GM23338 (cell line): Measurements from ENCODE around the gene UNC5B. TPM values are rescaled to one million over a fixed set of nuclear protein-coding genes. Genes with fewer than 3 reads are reported as not detected.
A peak's percentile ranks its signal among the peaks of the same experiment; 100 is the strongest.

Experiments used
- ATAC-seq: fragments of 200-7000 bp; cut with Tn5 transposase; 3 replicates; pipeline ENCODE4 v1.9.1; 2020
- DNase-seq: peaks from one replicate; pipeline ENCODE4 v3.0.0-alpha.2; 2015; ENCODE audit warnings: low spot score
- H2AFZ ChIP-seq: fragments of 200-600 bp; sonication (generic); 2 replicates; pipeline ENCODE4 v1.8.0; 2016; ENCODE audit warnings: antibody characterized with exemption, mild to moderate bottlenecking, moderate library complexity
- H3F3A ChIP-seq: fragments of 200-600 bp; sonication (generic); replicated peaks from 2 replicates; pipeline ENCODE4 v1.8.0; 2017; ENCODE audit warnings: antibody characterized with exemption, mixed run types, low read depth
- H3K27ac ChIP-seq: fragments of 200-600 bp; sonication (generic); 2 replicates; pipeline ENCODE4 v1.6.1; 2016; ENCODE audit warnings: low read depth
- H3K27me3 ChIP-seq: fragments of 200-600 bp; sonication (generic); 2 replicates; pipeline ENCODE4 v1.8.0; 2016; ENCODE audit warnings: mild to moderate bottlenecking, mixed run types, moderate library complexity; ENCODE audit not compliant: insufficient read depth
- H3K36me3 ChIP-seq: fragments of 200-600 bp; sonication (generic); 2 replicates; pipeline ENCODE4 v1.8.0; 2016; ENCODE audit warnings: mild to moderate bottlenecking; ENCODE audit not compliant: insufficient read depth
- H3K4me1 ChIP-seq: fragments of 200-600 bp; sonication (generic); 2 replicates; pipeline ENCODE4 v1.8.0; 2016; ENCODE audit warnings: mild to moderate bottlenecking, moderate library complexity; ENCODE audit not compliant: insufficient read depth
- H3K4me2 ChIP-seq: fragments of 200-600 bp; sonication (generic); 2 replicates; pipeline ENCODE4 v1.7.1; 2017; ENCODE audit warnings: mixed run types
- H3K4me3 ChIP-seq: fragments of 200-600 bp; sonication (generic); 2 replicates; pipeline ENCODE4 v1.6.1; 2016; ENCODE audit warnings: mixed run types
- H3K79me2 ChIP-seq: fragments of 200-600 bp; sonication (generic); replicated peaks from 2 replicates; pipeline ENCODE4 v1.8.0; 2017; ENCODE audit warnings: mild to moderate bottlenecking; ENCODE audit not compliant: insufficient read depth
- H3K9me2 ChIP-seq: fragments of 200-600 bp; sonication (generic); 2 replicates; pipeline ENCODE4 v1.8.0; 2017; ENCODE audit not compliant: insufficient read depth
- H4K20me1 ChIP-seq: fragments of 200-600 bp; sonication (generic); replicated peaks from 2 replicates; pipeline ENCODE4 v1.8.0; 2017; ENCODE audit warnings: mild to moderate bottlenecking; ENCODE audit not compliant: insufficient read depth
- H3K27ac Mint-ChIP-seq: 2 replicates; pipeline ENCODE4 v1.8.0; 2020; ENCODE audit warnings: inconsistent platforms, mild to moderate bottlenecking, moderate library complexity, mixed read lengths
- H3K27me3 Mint-ChIP-seq: 3 replicates; pipeline ENCODE4 v1.8.0; 2022; ENCODE audit warnings: low read depth, mild to moderate bottlenecking, moderate library complexity, mixed read lengths, inconsistent platforms; ENCODE audit not compliant: insufficient read depth, poor library complexity
- H3K36me3 Mint-ChIP-seq: 3 replicates; pipeline ENCODE4 v1.8.0; 2021; ENCODE audit warnings: low read depth, mild to moderate bottlenecking, inconsistent platforms, moderate library complexity, mixed read lengths
- H3K4me1 Mint-ChIP-seq: 3 replicates; pipeline ENCODE4 v1.8.0; 2020; ENCODE audit warnings: mild to moderate bottlenecking, inconsistent platforms, mixed read lengths
- H3K4me3 Mint-ChIP-seq: 3 replicates; pipeline ENCODE4 v1.8.0; 2021; ENCODE audit warnings: moderate library complexity, mild to moderate bottlenecking, inconsistent platforms, mixed read lengths
- H3K9me3 Mint-ChIP-seq: 3 replicates; pipeline ENCODE4 v1.8.0; 2020; ENCODE audit warnings: moderate library complexity, mild to moderate bottlenecking, inconsistent platforms, mixed read lengths
- CREB1 ChIP-seq: fragments of 250-450 bp; sonication (Bioruptor Pico); IDR thresholded peaks from 2 replicates; pipeline ENCODE4 v1.5.0; 2020; ENCODE audit warnings: low read depth, mild to moderate bottlenecking, moderate library complexity
- CTCF ChIP-seq, 2 experiments: fragments of 200-600 bp in 1 of 2; sonication (generic) in 1 of 2; conservative IDR thresholded peaks; 2 replicates each; pipeline versions ENCODE4 v1.5.1 to v1.6.1; 2016 to 2017; ENCODE audit warnings: antibody characterized with exemption in 2 of 2, low read depth in 2 of 2, mild to moderate bottlenecking in 2 of 2, moderate library complexity in 1 of 2
- EZH2 ChIP-seq: fragments of 200-600 bp; sonication (generic); IDR thresholded peaks from one replicate; pipeline ENCODE4 v1.8.0; 2017; ENCODE audit warnings: antibody characterized with exemption, mild to moderate bottlenecking, low read depth; ENCODE audit not compliant: unreplicated experiment
- EZH2phosphoT487 ChIP-seq: fragments of 200-600 bp; sonication (generic); IDR thresholded peaks from one replicate; pipeline ENCODE4 v1.8.1; 2018; ENCODE audit warnings: antibody characterized with exemption; ENCODE audit not compliant: unreplicated experiment
- POLR2AphosphoS5 ChIP-seq: IDR thresholded peaks from 2 replicates; pipeline ENCODE4 v1.6.1; 2016; ENCODE audit warnings: antibody characterized with exemption, low read depth
- STAT1 ChIP-seq: IDR thresholded peaks from one replicate; pipeline ENCODE4 v1.6.1; 2016; ENCODE audit warnings: antibody characterized with exemption; ENCODE audit not compliant: unreplicated experiment
- ZNF331 ChIP-seq: fragments of 250-450 bp; sonication (Bioruptor Pico); IDR thresholded peaks from 2 replicates; pipeline ENCODE4 v1.5.0; 2020; ENCODE audit warnings: low read depth, mild to moderate bottlenecking, moderate library complexity
- ZNF462 ChIP-seq: fragments of 250-450 bp; sonication (Bioruptor Pico); IDR thresholded peaks from 2 replicates; pipeline ENCODE4 v1.5.0; 2020; ENCODE audit warnings: mild to moderate bottlenecking, moderate library complexity
- polyA plus RNA-seq: library from polyadenylated mRNA; unstranded; fragments of >200 nt; fragmentation: Nextera tagmentation; extraction: Ambion mirVana; gene quantifications from 2 replicates; pipeline ENCODE4 v1.2.1, GENCODE V29; 2016
- total RNA-seq: library from RNA; depleted of rRNA; stranded (reverse); fragments of >200 nt; shearing (Covaris generic); gene quantifications from 2 replicates; pipeline ENCODE4 v1.2.3, GENCODE V29; 2014
- TF ChIP-seq, protein P1 (sequence below): IDR thresholded peaks from one replicate; pipeline ENCODE4 v1.6.1; 2018; ENCODE audit warnings: antibody characterized with exemption; ENCODE audit not compliant: unreplicated experiment

UNC5B gene
- total and polyA plus RNA-seq, 2 experiments from 2014 or later, result 8.0 to 31.2 TPM

DNA sequence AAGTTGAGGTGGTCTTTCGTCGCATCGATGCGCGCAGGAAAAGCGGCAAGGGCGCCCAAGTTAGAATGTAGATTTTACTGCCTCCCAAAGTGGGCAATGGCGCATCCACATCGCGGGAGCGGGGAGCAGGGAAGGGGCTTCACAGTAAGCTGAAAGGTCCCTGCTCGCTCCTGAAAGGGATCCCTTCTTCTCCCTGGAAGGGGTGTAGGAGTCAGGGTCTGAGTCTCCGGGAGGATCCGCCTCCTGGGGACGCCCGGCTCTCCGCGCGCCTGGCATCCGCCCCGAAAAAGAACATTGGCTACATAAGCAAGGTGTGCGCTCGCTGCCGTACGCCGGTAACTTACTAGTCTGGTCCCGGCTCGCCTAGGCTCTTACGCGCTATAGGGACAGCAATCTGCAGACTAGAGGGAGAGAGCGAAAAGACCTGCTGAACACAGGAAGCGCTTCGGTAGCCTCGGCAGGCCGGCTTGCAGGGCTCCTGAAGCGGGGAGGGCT, 804 bp downstream of the UNC5B start:
- H3K36me3 Mint-ChIP-seq, result no peaks in the 10 kb centered on the region
- H3K27me3 Mint-ChIP-seq, result peaks cover 40% of the 10 kb centered on the region
- no peak for TF ChIP-seq ZNF331 (CRISPR knock-in tag)
- no peak for TF ChIP-seq POLR2AphosphoS5
- peak; percentile 18 for TF ChIP-seq EZH2
- no peak for TF ChIP-seq ZNF462 (CRISPR knock-in tag)
- no peaks in the 10 kb centered on the region for H3K9me3 Mint-ChIP-seq
- peaks cover 2% of the 10 kb centered on the region; the same call in 1 of the 2 replicates for H4K20me1 ChIP-seq
- peak overlapping the region; percentile 99 for H3K4me2 ChIP-seq
- no peaks in the 10 kb centered on the region for H3K36me3 ChIP-seq
- peak; percentile 6 for ATAC-seq
- H3K4me1 Mint-ChIP-seq, result peaks cover 59% of the 10 kb centered on the region
- H3F3A ChIP-seq, result peaks cover 12% of the 10 kb centered on the region; the same call in 1 of the 2 replicates
- no peak overlapping the region; the same call in 1 of the 2 replicates for H2AFZ ChIP-seq
- peak; percentile 80 for DNase-seq
- H3K27me3 ChIP-seq, result peaks cover 52% of the 10 kb centered on the region
- no peak overlapping the region for H3K27ac Mint-ChIP-seq
- H3K4me1 ChIP-seq, result peaks cover 55% of the 10 kb centered on the region
- no peaks in the 10 kb centered on the region for H3K9me2 ChIP-seq
- peak overlapping the region; percentile 96 for H3K4me3 ChIP-seq
- no peak overlapping the region for H3K27ac ChIP-seq
- H3K4me3 Mint-ChIP-seq, result peak overlapping the region; percentile 89
- H3K79me2 ChIP-seq, result peaks cover 40% of the 10 kb centered on the region

- peaks cover 63% of the 10 kb centered on the region for H3K4me1 ChIP-seq
- H3K9me2 ChIP-seq, result no peaks in the 10 kb centered on the region
- H4K20me1 ChIP-seq, result peaks cover 2% of the 10 kb centered on the region; the same call in 1 of the 2 replicates
- H3K4me1 Mint-ChIP-seq, result peaks cover 65% of the 10 kb centered on the region
- peaks cover 47% of the 10 kb centered on the region for H3K79me2 ChIP-seq
- H3K36me3 ChIP-seq, result no peaks in the 10 kb centered on the region
- H3K27me3 Mint-ChIP-seq, result peaks cover 43% of the 10 kb centered on the region
- ATAC-seq (no peak), DNase-seq (peak; percentile 79)
- H3F3A ChIP-seq, result peaks cover 12% of the 10 kb centered on the region; the same call in 1 of the 2 replicates
- H3K4me3 ChIP-seq, result peak overlapping the region; percentile 96
- H3K27ac ChIP-seq, result no peak overlapping the region
- H3K36me3 Mint-ChIP-seq, result no peaks in the 10 kb centered on the region
- H3K4me3 Mint-ChIP-seq, result peak overlapping the region; percentile 89
- H3K27ac Mint-ChIP-seq, result no peak overlapping the region
- no peak overlapping the region for H2AFZ ChIP-seq
- H3K4me2 ChIP-seq, result peak overlapping the region; percentile 99
- H3K27me3 ChIP-seq, result peaks cover 52% of the 10 kb centered on the region
- no peaks in the 10 kb centered on the region for H3K9me3 Mint-ChIP-seq
- TF ChIP-seq, protein P1, sequence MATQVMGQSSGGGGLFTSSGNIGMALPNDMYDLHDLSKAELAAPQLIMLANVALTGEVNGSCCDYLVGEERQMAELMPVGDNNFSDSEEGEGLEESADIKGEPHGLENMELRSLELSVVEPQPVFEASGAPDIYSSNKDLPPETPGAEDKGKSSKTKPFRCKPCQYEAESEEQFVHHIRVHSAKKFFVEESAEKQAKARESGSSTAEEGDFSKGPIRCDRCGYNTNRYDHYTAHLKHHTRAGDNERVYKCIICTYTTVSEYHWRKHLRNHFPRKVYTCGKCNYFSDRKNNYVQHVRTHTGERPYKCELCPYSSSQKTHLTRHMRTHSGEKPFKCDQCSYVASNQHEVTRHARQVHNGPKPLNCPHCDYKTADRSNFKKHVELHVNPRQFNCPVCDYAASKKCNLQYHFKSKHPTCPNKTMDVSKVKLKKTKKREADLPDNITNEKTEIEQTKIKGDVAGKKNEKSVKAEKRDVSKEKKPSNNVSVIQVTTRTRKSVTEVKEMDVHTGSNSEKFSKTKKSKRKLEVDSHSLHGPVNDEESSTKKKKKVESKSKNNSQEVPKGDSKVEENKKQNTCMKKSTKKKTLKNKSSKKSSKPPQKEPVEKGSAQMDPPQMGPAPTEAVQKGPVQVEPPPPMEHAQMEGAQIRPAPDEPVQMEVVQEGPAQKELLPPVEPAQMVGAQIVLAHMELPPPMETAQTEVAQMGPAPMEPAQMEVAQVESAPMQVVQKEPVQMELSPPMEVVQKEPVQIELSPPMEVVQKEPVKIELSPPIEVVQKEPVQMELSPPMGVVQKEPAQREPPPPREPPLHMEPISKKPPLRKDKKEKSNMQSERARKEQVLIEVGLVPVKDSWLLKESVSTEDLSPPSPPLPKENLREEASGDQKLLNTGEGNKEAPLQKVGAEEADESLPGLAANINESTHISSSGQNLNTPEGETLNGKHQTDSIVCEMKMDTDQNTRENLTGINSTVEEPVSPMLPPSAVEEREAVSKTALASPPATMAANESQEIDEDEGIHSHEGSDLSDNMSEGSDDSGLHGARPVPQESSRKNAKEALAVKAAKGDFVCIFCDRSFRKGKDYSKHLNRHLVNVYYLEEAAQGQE, result no peak
- no peak for TF ChIP-seq CTCF (conservative IDR thresholded peaks at IDR 0.05; ENCODE audit: low read depth in 2 of 2)
- no peak for TF ChIP-seq ZNF331 (CRISPR knock-in tag)
- no peak for TF ChIP-seq STAT1
- no peak for TF ChIP-seq EZH2phosphoT487
- TF ChIP-seq CREB1 (CRISPR knock-in tag), result peak; percentile 54
Measured at GRCh38 chr10:71213761-71214440, 1.5 kb downstream of the UNC5B start.
